OCI-LY3 (cell line): Measurements from ENCODE around the gene C2CD4D.

Experiments used
- CTCF ChIP-seq: fragments of 200-600, 300-600 bp; sonication (generic); IDR thresholded peaks from 2 replicates; pipeline ENCODE4 v1.5.1; 2014; ENCODE audit warnings: antibody characterized with exemption, low read length, low read depth
- EZH2phosphoT487 ChIP-seq: fragments of 200-600 bp; shearing (Covaris generic); IDR thresholded peaks from 2 replicates; pipeline ENCODE4 v1.6.1; 2018; ENCODE audit warnings: antibody characterized with exemption, mixed run types, low read depth

GRCh38 chr1:151864411-151864810 lies 24.8 kb upstream of the C2CD4D start:
- no peak for TF ChIP-seq CTCF
- TF ChIP-seq EZH2phosphoT487 = no peak
